WERI-Rb-1 (cell line): Measurements from ENCODE around the gene SETD6.
A peak's percentile ranks its signal among the peaks of the same experiment; 100 is the strongest.

Experiments used
- DNase-seq: peaks from one replicate; pipeline ENCODE4 v3.0.0-alpha.2; 2020
- H3K27ac ChIP-seq: fragments of 250-450 bp; sonication (Bioruptor Pico); 2 replicates; pipeline ENCODE4 v1.5.1; 2020; ENCODE audit warnings: mild to moderate bottlenecking, moderate library complexity
- H3K27me3 ChIP-seq: fragments of 250-450 bp; sonication (Bioruptor Pico); 2 replicates; pipeline ENCODE4 v1.5.1; 2021; ENCODE audit warnings: mild to moderate bottlenecking, low read depth, moderate library complexity; ENCODE audit not compliant: insufficient read depth, severe bottlenecking
- H3K36me3 ChIP-seq: fragments of 250-450 bp; sonication (Bioruptor Pico); 2 replicates; pipeline ENCODE4 v1.5.1; 2020; ENCODE audit warnings: mild to moderate bottlenecking, moderate library complexity
- H3K4me3 ChIP-seq: 2 replicates; pipeline ENCODE4 v1.5.1; 2011; ENCODE audit warnings: low read depth, mild to moderate bottlenecking, control low read depth, low read length
- H3K9me3 ChIP-seq: fragments of 250-450 bp; sonication (Bioruptor Pico); 2 replicates; pipeline ENCODE4 v1.5.1; 2021; ENCODE audit warnings: mild to moderate bottlenecking, moderate library complexity; ENCODE audit not compliant: severe bottlenecking
- TF ChIP-seq, protein P1 (sequence below): IDR thresholded peaks from 2 replicates; pipeline ENCODE4 v1.5.1; 2011; ENCODE audit warnings: low read depth, mild to moderate bottlenecking, control low read depth, inconsistent platforms, low read length

Gene SETD6

GRCh38 chr16:58481226-58481869, 34.0 kb upstream of the SETD6 start:
- H3K27me3 ChIP-seq: no peaks in the 10 kb centered on the region
- no peak overlapping the region for H3K27ac ChIP-seq
- no peaks in the 10 kb centered on the region for H3K36me3 ChIP-seq
- TF ChIP-seq, protein P1, sequence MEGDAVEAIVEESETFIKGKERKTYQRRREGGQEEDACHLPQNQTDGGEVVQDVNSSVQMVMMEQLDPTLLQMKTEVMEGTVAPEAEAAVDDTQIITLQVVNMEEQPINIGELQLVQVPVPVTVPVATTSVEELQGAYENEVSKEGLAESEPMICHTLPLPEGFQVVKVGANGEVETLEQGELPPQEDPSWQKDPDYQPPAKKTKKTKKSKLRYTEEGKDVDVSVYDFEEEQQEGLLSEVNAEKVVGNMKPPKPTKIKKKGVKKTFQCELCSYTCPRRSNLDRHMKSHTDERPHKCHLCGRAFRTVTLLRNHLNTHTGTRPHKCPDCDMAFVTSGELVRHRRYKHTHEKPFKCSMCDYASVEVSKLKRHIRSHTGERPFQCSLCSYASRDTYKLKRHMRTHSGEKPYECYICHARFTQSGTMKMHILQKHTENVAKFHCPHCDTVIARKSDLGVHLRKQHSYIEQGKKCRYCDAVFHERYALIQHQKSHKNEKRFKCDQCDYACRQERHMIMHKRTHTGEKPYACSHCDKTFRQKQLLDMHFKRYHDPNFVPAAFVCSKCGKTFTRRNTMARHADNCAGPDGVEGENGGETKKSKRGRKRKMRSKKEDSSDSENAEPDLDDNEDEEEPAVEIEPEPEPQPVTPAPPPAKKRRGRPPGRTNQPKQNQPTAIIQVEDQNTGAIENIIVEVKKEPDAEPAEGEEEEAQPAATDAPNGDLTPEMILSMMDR: no peak
- H3K4me3 ChIP-seq: no peak overlapping the region
- DNase-seq: no peak
- H3K9me3 ChIP-seq: no peaks in the 10 kb centered on the region

- H3K27ac ChIP-seq: no peak overlapping the region
- no peaks in the 10 kb centered on the region for H3K9me3 ChIP-seq
- no peaks in the 10 kb centered on the region for H3K27me3 ChIP-seq
- TF ChIP-seq, protein P1: no peak
- no peak for DNase-seq
- H3K36me3 ChIP-seq: no peaks in the 10 kb centered on the region
- H3K4me3 ChIP-seq: no peak overlapping the region
Observed at GRCh38 chr16:58481931-58482330, 33.4 kb upstream of the SETD6 start.

DNA sequence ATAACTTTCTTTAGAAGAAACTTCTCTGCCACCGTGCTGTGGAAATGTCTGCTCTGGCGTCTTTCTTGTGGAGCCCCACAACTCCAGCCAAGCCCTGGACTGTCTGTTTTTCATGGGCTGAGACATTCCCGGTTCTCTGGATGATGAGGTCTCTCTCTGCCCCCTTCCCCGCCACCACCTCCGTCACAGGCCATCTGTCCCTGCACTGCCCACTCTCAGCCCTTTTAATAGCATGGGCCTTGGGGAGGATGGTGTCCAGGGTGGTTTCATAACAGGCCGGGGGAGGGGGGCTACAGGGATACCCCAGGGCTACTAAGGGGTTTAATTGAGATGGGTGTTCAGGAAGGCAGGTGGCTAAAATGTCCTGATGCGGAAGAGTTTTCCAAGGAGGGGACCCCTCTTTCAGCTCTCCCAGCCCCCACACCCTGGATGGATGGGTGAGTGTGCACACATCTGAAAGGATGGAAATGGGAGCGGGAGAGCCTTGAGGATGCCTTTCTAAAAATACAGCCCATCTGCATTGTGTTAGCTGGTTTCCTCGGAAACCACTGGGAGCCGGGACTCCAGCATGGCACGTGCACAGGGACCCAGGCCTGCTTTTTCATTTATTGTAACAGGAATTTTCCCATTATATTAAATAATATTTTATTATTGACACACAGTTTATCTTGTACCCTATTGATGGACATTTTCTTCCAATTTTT, 30.0 kb upstream of the SETD6 start:
- Histone ChIP-seq H3K27me3 (no peaks in the 10 kb centered on the region), H3K36me3 (no peaks in the 10 kb centered on the region), H3K27ac (no peak overlapping the region), H3K4me3 (no peak overlapping the region), H3K9me3 (no peaks in the 10 kb centered on the region)
- DNase-seq: no peak
- TF ChIP-seq, protein P1: no peak

DNA sequence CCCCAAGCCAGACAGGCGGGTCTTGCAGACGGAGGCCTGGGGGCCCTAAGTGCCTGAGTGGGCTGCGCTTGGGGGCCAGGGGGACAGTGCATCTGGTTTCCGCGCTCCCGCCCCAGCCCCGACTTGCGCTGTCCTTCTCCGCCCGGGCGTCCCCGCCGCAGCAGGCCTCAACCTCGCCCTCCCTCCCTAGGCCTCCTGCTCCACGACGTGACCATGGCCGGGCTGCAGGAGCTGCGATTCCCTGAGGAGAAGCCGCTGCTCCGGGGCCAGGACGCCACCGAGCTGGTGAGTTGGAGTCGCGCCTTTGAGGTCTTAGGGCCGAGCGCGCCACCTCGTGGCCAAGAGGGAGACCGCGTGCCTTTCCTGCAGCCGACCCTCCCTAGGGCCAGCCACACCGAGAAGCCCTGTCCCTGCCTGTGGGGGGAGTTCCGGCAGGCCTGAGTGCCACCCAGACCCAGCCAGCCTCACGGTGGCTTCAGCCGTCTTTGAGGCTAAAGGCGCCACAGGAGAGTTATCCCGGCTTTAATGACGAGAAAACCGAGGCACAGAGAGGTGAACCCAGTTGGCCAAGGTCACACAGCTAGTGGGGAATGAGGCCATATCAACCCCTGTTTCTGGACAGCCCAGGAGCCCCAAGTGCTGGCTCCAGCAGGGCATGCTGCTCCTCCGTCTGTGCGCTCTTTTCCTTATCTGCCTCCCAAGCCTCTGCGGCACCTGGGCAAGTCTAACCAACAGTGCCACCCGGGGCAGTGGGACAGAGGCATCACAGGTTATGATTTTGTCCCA, 27.6 kb upstream of the SETD6 start:
- no peaks in the 10 kb centered on the region for H3K36me3 ChIP-seq
- H3K27ac ChIP-seq: no peak overlapping the region
- TF ChIP-seq, protein P1: peak; percentile 96
- H3K27me3 ChIP-seq: no peaks in the 10 kb centered on the region
- H3K9me3 ChIP-seq: no peaks in the 10 kb centered on the region
- peak; percentile 89 for DNase-seq
- H3K4me3 ChIP-seq: no peak overlapping the region

DNA sequence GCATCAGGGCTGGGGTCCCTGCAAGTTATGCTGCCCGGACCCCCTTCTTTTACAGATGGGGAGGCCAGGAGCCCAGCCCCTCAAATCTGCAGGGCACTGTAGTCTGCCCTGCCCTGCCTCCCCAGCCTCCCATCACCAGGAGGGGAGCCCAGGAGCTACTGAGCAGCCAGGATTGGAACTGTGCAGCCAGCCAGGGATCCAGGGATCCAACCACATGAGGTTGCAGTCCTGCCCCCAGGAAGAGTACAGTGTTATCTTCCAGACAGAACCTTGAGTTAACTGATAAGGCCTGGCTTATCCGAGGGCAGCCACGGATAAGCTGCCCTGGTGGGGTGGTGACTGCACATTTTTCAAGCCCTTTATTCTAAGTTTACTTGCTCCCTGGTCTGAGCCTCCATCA, 26.8 kb upstream of the SETD6 start:
- TF ChIP-seq, protein P1: 0 out of 2 replicates have a peak, but pooled peaks have one; percentile 18
- Histone ChIP-seq H3K27me3 (no peaks in the 10 kb centered on the region), H3K36me3 (no peaks in the 10 kb centered on the region), H3K4me3 (no peak overlapping the region), H3K27ac (no peak overlapping the region), H3K9me3 (no peaks in the 10 kb centered on the region)
- DNase-seq: no peak
